K562 treated with DMSO at 1 percent for 24 hours (cell line): Measurements from ENCODE around the gene AQP1. TPM values are rescaled to one million over a fixed set of nuclear protein-coding genes. Genes with fewer than 3 reads are reported as not detected.

ENCODE experiments used
- total RNA-seq: library from RNA; unstranded; fragments of 300-600 nt; gene quantifications from 2 replicates; pipeline ENCODE4 v1.2.3, GENCODE V29; 2022; ENCODE audit warnings: low read depth; ENCODE audit not compliant: insufficient read depth

Gene AQP1
- total RNA-seq = 0.94 and 1.7 TPM in 2 replicates

GRCh38 chr7:30911561-30911969 is at the start of gene AQP1:
AQP1 (plus strand) TSS chr7:30911853; CDS start chr7:30911910, 57 bp downstream.

GRCh38 chr7:30963842-30964241 is 52.2 kb downstream of the AQP1 start, which contains the start of gene GHRHR:
GHRHR (plus strand) TSS chr7:30963953; CDS start chr7:30964069, 116 bp downstream.

Other genes with a start within 250 kb of the AQP1 start
- gene CRHR2, start 229.4 kb upstream of the AQP1 start, total RNA-seq = not detected in 2 replicates
- gene INMT, start 159.7 kb upstream of the AQP1 start, total RNA-seq = not detected in 2 replicates
- gene MINDY4, start 140.4 kb upstream of the AQP1 start, total RNA-seq = 7.9 and 8.4 TPM in 2 replicates
- not detected in 2 replicates for gene GHRHR, start 52.1 kb downstream of the AQP1 start, total RNA-seq
- not detected in 2 replicates for gene ADCYAP1R1, start 140.5 kb downstream of the AQP1 start, total RNA-seq